Nephron (organoid): Measurements from ENCODE around the gene DDX1.
A peak's percentile ranks its signal among the peaks of the same experiment; 100 is the strongest.

Source experiments
- H3K27ac Mint-ChIP-seq, 3 experiments: 2 replicates each; pipeline ENCODE4 v1.8.0; 2020; ENCODE audit warnings: mixed read lengths in 3 of 3, mild to moderate bottlenecking in 2 of 3, moderate library complexity in 1 of 3
- H3K27me3 Mint-ChIP-seq: 2 replicates; pipeline ENCODE4 v1.8.0; 2021; ENCODE audit warnings: low read depth, mild to moderate bottlenecking, moderate library complexity, mixed read lengths
- H3K36me3 Mint-ChIP-seq: 2 replicates; pipeline ENCODE4 v1.8.0; 2020; ENCODE audit warnings: low read depth, mixed read lengths
- H3K4me1 Mint-ChIP-seq: 2 replicates; pipeline ENCODE4 v1.8.0; 2020; ENCODE audit warnings: mixed read lengths
- H3K4me3 Mint-ChIP-seq, 3 experiments: 2 replicates each; pipeline ENCODE4 v1.8.0; 2020; ENCODE audit warnings: mild to moderate bottlenecking in 3 of 3, mixed read lengths in 3 of 3, moderate library complexity in 2 of 3
- H3K9me3 Mint-ChIP-seq: 2 replicates; pipeline ENCODE4 v1.8.0; 2020; ENCODE audit warnings: mixed read lengths
- CTCF ChIP-seq, 3 experiments: fragments of 200-600 bp; sonication (generic); IDR thresholded peaks; one replicate each; pipeline ENCODE4 v1.5.0; 2021; ENCODE audit warnings: antibody characterized with exemption in 3 of 3; ENCODE audit not compliant: unreplicated experiment in 3 of 3

DDX1 gene

GRCh38 chr2:15584767-15585469, 6.8 kb upstream of the DDX1 start:
- TF ChIP-seq CTCF (IDR thresholded peaks at IDR 0.05; ENCODE audit: unreplicated experiment in 3 of 3), result no peak
- Mint-ChIP-seq H3K9me3 (no peaks in the 10 kb centered on the region), H3K36me3 (no peaks in the 10 kb centered on the region), H3K27me3 (no peaks in the 10 kb centered on the region), H3K4me1 (peaks cover 15% of the 10 kb centered on the region), H3K27ac (no peak overlapping the region), H3K4me3 (no peak overlapping the region)

- Mint-ChIP-seq H3K36me3 (no peaks in the 10 kb centered on the region), H3K4me1 (peaks cover 21% of the 10 kb centered on the region), H3K27me3 (no peaks in the 10 kb centered on the region), H3K27ac (peak overlapping the region in 1 of 3 experiments; percentile 72), H3K4me3 (peak overlapping the region; percentile 17 to 67 (median 60)), H3K9me3 (no peaks in the 10 kb centered on the region)
- peak; percentile 47 to 68 (median 62) for TF ChIP-seq CTCF (IDR thresholded peaks at IDR 0.05; ENCODE audit: unreplicated experiment in 3 of 3)
Observed at GRCh38 chr2:15588329-15588919, 3.2 kb upstream of the DDX1 start.

GRCh38 chr2:15591373-15591691, 336 bp upstream of the DDX1 start:
- TF ChIP-seq CTCF (IDR thresholded peaks at IDR 0.05; ENCODE audit: unreplicated experiment in 3 of 3), result no peak
- H3K27me3 Mint-ChIP-seq, result no peaks in the 10 kb centered on the region
- H3K4me3 Mint-ChIP-seq, result peak overlapping the region; percentile 94 to 99 (median 98)
- H3K4me1 Mint-ChIP-seq, result peaks cover 21% of the 10 kb centered on the region
- H3K9me3 Mint-ChIP-seq, result no peaks in the 10 kb centered on the region
- peak overlapping the region; percentile 94 to 98 (median 97) for H3K27ac Mint-ChIP-seq
- H3K36me3 Mint-ChIP-seq, result peaks cover 16% of the 10 kb centered on the region

GRCh38 chr2:15593327-15593705, 1.6 kb downstream of the DDX1 start:
- peak overlapping the region; percentile 94 to 99 (median 98) for H3K4me3 Mint-ChIP-seq
- H3K4me1 Mint-ChIP-seq, result peaks cover 21% of the 10 kb centered on the region
- no peak for TF ChIP-seq CTCF (IDR thresholded peaks at IDR 0.05; ENCODE audit: unreplicated experiment in 3 of 3)
- peaks cover 31% of the 10 kb centered on the region for H3K36me3 Mint-ChIP-seq
- H3K27me3 Mint-ChIP-seq, result no peaks in the 10 kb centered on the region
- peak overlapping the region; percentile 94 to 98 (median 97) for H3K27ac Mint-ChIP-seq
- no peaks in the 10 kb centered on the region for H3K9me3 Mint-ChIP-seq

GRCh38 chr2:15594291-15595256, 2.9 kb downstream of the DDX1 start:
- H3K4me3 Mint-ChIP-seq, result peak overlapping the region; percentile 46 to 66 (median 53)
- no peaks in the 10 kb centered on the region for H3K27me3 Mint-ChIP-seq
- H3K36me3 Mint-ChIP-seq, result peaks cover 38% of the 10 kb centered on the region
- H3K27ac Mint-ChIP-seq, result no peak overlapping the region
- no peak for TF ChIP-seq CTCF (IDR thresholded peaks at IDR 0.05; ENCODE audit: unreplicated experiment in 3 of 3)
- no peaks in the 10 kb centered on the region for H3K9me3 Mint-ChIP-seq
- peaks cover 21% of the 10 kb centered on the region for H3K4me1 Mint-ChIP-seq
